HG03442 (cell line): ENCODE measurements around the gene SET.
"Not testable (repeated sequence)": the region's sequence is repeated elsewhere in the genome, so short reads cannot be mapped to it uniquely, and the experiment has no call there.

ENCODE experiments used
- ATAC-seq: cut with Tn5 transposase; IDR thresholded peaks from one replicate; pipeline ENCODE4 v1.9.1; 2021; ENCODE audit warnings: mild to moderate bottlenecking, moderate library complexity; ENCODE audit not compliant: unreplicated experiment

SET gene

DNA sequence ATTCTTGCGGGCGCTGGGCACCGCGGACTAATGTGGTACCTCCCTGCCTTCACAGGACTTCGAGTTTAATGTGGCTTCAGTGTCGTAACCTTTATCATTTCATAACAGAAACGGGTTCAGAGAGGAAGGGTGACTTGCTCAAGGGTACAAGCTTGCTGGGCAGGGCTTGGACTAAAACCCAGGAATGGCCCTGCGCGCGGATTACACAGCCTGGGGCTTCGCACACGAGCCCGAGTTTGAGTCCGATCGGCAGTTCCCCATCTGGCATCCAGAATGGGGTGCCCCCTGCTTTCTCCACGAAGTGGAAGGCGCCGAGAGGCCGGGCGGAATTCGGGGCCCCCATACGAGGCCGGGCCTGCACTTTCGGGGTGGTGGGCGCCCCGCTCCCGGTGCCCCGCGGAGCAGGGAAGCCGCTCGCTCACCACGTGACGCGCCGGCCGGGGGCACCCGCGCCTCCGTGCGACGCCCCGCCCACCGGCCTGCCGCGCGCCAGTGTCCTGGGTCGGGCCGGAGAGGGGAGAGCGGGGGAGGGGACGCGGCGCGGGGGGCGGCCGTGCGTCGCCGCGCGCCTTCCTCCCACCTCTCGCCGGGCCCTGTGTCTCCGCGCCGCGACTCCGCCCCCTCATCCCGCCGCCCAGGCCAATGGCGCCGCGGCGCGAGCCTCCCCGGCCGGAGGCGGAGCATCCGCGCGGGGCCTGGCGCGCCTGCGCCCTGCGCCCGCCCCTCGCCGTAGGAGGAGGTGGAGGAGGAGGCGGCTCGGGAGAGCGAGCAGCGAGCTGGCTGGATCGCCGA lies at the start of gene SET:
SET (plus strand) TSS at position 722 of the 792 bp plus-strand sequence. CDS start 361 bp downstream, outside the sequence.
- ATAC-seq, result peak; percentile 70

DNA sequence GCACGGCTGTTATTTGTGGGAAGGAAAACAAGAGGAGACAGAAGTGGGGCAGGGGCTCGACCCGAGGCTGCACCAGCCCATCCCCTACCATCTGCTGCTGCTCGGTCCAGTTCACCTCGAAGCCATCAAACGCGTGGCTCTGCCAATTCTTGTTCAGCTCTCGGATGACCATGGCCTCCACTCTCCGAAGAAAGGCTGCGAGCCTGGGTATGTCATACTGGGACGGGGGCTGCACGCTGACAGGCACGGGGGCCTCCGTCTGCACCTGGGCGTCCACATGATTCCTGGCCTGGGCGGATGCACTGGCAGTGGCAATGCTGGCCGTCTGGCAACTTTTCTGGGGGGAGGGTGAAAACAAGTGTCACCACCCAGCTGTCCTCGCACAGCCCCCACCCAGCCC lies 48.4 kb upstream of the SET start:
- ATAC-seq, result no peak

DNA sequence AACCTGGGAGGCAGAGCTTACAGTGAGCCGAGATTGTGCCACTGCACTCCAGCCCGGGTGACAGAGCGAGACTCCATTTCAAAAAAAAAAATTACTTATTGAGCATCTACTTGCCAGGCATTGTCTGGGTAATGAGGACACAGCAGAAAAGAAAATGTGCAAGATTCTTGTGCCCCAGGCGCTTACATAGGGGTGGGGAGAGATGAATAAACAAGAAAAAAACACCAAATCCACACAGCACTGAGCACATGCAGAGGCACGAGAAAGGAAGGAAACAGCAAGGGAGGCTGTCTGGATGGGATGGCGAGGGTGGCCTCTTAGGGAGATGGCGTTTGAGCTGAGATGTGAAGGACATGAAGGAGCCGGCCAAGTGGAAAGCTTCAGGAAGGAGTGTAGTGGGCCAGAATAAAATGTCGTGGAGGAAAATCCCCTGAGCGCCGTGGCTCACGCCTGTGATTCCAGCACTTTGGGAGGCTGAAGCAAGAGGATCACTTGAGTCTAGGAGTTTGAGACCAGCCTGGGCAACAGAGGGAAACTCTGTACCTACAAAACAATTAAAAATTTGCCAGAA lies 46.3 kb upstream of the SET start:
- ATAC-seq, result no peak

GRCh38 chr9:128643519-128644300 lies 45.3 kb upstream of the SET start:
- peak; percentile 70 for ATAC-seq

- ATAC-seq, result not testable (repeated sequence)
Measured at GRCh38 chr9:128648206-128648605, 40.8 kb upstream of the SET start.

DNA sequence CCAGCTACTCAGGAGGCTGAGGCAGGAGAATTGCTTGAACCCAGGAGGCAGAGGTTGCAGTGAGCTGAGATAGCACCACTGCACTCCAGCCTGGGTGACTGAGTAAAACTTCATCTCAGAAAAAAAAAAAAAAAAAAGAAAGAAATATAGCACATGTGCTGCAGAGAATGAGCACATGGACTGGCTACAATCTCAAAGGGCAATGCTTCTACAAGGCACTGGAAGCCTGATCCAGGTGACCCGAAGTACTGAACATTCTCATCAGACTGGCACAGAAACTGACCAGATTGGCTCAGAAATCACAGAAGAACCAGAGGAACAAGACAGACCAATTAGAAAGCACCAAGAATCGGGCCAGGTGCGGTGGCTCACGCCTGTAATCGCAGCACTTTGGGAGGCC lies 37.2 kb upstream of the SET start:
- ATAC-seq, result no peak

DNA sequence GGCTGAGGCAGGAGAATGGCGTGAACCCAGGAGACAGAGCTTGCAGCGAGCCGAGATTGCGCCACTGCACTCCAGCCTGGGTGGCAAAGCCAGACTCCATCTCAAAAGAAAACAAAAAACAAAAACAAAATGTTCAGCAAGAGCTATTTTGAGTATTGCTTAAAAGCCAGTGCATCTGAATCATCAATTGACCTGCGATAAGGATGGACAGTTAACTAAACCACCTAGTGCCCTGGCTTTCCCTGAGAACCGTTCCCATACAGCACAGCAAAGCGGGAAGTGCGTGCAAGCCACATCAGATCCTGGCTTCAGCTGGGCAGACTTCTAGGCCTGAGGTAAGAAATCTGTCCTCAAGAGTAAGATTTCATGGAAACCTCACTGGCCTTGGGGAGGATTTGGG lies 35.1 kb upstream of the SET start:
- no peak for ATAC-seq

- no peak for ATAC-seq
Measured at GRCh38 chr9:128654481-128654880, 34.5 kb upstream of the SET start.

DNA sequence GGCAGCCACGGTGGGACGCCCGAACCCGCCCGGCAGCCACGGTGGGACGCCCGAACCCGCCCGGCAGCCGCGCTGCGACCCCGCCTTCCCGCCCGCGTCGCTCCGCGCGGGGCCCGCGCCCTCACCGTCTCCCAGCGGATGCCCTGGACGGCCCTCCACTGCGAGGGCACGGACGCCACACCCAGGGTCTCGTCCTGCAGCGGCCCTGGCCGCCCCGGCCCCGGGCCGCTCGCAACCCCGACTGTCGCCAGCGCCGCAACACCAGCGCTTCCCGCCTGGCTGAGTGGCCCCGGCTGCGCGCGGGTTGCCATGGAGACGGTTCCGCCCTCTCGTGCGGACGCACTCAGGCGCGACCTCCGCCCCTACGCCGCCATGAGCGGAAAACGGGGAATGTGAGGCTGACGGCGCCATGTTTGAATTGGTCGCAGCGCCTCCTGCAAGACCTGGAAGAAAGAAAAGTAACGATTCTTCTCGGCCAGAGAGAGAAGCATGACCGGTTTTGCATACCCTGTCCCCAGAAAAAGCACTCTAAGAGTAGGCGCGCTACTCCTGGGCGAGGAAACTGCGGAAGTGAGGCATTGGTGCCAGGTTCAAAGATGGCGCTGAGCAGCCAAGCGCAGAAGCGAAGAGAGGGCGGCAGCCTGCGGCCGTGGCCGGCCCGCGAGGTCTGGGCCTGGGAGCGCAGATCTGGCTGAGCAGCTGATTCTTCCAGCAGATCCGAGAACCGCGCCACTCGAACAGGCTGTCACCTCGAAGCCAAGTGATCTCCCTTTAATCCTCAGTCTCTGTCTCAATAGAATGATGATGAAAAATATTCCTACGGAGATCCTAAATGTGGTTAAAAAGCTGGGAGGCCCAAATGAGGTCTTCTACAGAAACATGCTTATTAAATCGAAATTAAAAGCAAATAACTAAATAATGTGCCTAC lies 32.3 kb upstream of the SET start, which contains the start of gene DYNC2I2:
DYNC2I2 (minus strand) TSS at position 432 of the 928 bp plus-strand sequence; CDS start at position 311, 121 bp downstream.
- ATAC-seq, result peak; percentile 65

DNA sequence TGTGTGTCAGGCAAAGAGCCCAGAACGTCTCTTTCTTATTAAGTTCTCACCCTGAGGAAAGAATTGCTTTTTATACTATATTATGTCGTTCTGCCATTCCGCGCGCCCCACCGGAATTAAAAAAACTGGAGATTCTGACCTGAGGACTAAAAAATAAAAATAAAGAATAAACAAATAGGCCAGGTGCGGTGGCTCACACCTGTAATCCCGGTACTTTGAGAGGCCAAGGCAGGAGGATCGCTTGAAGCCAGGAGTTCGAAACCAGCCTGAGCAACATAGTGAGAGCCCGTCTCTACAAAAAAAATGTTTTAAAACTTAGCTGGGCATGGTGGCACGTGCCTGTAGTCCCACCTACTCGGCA lies 31.7 kb upstream of the SET start:
- no peak for ATAC-seq

DNA sequence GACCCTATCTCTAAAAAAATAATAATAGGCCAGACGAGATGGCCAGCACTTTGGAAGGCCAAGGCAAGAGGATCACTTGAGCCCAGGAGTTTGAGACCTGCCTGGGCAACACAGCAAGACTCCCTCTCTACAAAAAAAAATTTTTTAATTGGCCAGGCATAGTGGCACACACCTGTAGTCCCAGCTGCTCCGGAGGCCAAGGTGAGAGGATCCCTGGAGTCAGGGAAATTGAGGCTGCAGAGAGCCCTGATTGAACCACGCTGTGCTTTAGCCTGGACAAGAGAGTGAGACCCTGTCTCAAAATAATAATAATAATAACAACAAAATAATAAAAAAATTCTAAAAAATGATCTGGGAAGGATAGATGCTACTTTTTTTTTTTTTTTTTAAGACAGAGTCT lies 31.2 kb upstream of the SET start:
- no peak for ATAC-seq

- not testable (repeated sequence) for ATAC-seq
Measured at GRCh38 chr9:128666481-128666941, 22.5 kb upstream of the SET start.

GRCh38 chr9:128669786-128670185 lies 19.2 kb upstream of the SET start:
- no peak for ATAC-seq

GRCh38 chr9:128675382-128675781 lies 13.6 kb upstream of the SET start:
- ATAC-seq, result no peak

DNA sequence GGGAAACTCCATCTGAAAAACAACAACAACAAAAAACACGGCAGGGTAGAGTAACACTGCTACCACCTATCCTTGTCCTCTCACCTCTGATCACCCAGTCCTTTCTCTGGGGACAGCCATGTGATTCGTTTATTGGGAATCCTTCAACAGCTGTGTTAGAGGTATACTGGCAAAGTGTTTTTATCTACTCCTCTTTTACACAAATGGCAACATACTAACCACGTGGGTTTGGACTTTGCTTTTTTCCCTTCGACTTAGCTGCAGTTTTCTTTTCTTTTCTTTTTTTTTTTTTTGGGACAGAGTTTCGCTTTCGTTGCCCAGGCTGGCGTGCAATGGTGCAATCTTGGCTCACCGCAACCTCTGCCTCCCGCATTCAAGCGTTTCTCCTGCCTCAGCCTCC lies 11.2 kb upstream of the SET start:
- ATAC-seq, result no peak

- ATAC-seq, result no peak
Measured at GRCh38 chr9:128683340-128684064, 5.5 kb upstream of the SET start.

DNA sequence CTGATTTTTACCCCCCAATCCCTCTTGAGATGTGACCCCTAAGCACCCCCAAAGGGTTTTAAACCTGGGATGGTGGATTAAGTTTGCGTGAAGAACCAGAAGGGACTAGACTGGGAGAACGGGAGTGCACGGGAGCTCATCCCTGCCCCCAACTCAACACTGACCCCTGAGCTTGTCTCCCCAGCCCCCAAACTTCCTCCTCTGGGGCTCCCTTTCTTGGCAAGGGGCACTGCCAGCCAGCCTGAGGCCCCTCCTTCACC lies 5.0 kb upstream of the SET start:
- no peak for ATAC-seq

GRCh38 chr9:128684325-128685199 lies 4.5 kb upstream of the SET start:
- peak; percentile 24 for ATAC-seq
